HG02973 (cell line): ENCODE measurements around the gene KCTD20.
"Not testable (repeated sequence)": the region's sequence is repeated elsewhere in the genome, so short reads cannot be mapped to it uniquely, and the experiment has no call there.

ENCODE experiments used
- ATAC-seq: cut with Tn5 transposase; IDR thresholded peaks from one replicate; pipeline ENCODE4 v1.9.1; 2021; ENCODE audit warnings: moderate library complexity; ENCODE audit not compliant: unreplicated experiment

The KCTD20 gene

GRCh38 chr6:36442671-36443470 is at the start of gene KCTD20, which contains the start of gene PXT1:
KCTD20 (plus strand) TSS chr6:36443000; CDS start chr6:36470098, 27,098 bp downstream.
PXT1 (minus strand) TSS chr6:36442854; CDS start chr6:36426082, 16,772 bp downstream.
- peak; percentile 76 for ATAC-seq

GRCh38 chr6:36399970-36400369 is 42.8 kb upstream of the KCTD20 start:
- no peak for ATAC-seq

DNA sequence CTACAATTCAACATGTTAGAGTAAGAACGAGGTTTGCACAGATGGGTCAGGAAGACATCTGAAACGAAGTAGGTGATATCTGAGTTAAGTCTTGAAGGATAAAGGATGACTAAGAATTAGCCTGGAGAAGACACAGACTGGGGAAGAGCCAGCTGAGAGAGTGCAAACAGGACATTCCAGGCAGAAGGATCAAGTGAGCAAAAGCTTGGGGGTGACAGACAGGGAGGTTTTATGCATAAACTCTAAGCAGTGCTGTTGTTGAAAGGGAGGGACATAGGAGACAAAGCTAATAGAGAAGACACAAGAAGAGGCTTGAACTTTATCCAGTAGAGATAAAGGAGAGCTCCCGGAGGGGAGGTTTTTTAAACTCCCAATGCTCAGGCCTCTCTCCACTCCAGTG is 40.3 kb upstream of the KCTD20 start:
- no peak for ATAC-seq

DNA sequence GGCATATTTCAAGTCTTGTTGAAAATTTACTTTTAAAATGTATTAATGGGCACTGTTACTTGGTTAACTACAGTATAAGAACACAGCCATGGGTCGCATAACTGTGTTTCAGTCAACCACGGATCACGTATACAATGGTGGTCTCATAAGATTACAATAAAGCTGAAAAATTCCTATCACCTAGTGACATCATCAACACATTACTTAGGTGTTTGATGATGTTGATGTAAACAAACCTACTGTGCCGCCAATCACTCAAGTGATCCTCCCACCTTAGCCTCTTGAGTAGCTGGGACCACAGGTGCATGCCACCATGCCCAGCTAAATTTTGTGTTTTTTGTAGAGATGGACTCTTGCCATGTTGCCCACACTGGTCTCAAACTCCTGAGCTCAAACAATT is 38.6 kb upstream of the KCTD20 start:
- ATAC-seq = no peak

DNA sequence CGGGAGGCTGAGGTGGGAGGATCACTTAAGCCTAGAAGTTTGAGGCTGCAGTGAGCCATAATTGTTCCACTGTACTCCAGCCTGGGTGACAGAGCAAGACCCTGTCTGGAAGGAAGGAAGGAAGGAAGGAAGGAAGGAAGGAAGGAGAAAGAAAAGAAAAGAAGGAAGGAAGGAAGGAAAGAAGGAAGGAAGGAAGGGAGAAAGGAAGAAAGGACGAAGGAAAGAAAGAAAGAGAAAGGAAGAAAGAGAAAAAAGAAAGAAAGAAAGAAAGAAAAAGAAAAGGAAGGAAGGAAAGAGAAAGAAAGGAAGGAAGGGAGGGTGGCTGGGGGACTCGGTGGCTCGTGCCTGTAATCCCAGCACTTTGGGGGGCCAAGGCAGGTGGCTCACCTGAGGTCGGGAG is 33.1 kb upstream of the KCTD20 start:
- ATAC-seq = not testable (repeated sequence)

DNA sequence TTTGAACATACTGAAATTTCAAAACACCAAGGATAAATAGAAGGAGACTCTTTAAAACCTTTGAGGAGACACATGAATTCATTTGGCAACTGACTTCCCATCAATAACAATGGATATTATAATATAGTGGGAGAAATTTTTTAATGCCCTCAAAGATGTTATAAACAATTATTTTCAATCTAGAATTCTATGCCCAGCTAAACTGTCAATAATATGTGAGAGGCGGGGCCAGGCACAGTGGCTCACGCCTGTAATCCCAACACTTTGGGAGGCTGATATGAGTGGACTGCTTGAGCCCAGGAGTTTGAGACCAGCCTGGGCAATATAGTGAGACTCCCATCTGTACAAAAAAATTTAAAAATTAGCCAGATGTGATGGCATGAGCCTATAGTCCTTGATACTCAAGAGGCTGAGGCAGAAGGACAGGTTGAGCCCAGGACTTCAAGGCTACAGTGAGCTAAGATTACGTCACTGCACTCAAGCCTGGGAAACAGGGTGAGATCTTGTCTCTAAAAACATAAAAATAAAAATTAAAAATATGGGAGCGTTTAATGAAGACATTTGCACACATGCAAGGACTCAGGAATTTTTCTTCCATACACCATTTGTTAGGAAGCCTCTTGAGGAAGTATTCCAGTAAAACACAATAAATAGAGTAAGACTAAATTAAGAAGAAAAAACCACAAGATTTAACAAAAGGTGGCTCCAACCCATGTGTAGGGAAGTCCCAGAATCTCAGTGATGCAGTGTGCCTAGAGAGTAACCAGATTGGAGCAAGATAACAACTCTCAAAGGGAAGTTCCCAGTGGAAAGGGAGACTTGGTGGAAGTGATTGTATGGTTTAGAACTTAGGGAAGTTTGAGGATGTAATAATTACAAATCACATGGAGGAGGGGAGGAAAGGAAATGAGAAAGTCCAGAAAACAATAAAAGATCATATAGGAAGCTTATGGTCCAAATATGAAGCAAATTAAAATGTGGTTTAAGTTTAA is 29.0 kb upstream of the KCTD20 start:
- no peak for ATAC-seq

GRCh38 chr6:36414481-36414880 is 28.3 kb upstream of the KCTD20 start:
- no peak for ATAC-seq

DNA sequence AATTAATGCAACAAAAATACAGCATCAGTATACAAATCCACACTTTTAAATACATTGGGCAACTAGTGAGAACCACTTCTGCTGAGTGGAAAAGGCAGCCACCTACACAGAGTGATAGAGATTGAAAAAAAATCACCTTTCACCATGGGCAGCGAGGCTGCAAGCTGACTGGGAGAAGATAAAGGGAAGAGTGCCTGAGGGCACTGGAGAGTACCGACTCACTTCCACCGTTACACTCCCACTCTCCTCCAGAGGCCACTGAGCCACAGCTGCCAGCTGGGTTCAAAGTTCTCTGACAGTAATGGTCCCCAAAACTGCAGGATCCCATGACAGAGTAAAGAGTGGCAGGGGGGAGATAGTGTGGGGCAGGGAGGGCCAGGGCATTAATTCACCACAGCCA is 24.2 kb upstream of the KCTD20 start:
- ATAC-seq = no peak

GRCh38 chr6:36419310-36419709 is 23.5 kb upstream of the KCTD20 start:
- ATAC-seq = no peak

DNA sequence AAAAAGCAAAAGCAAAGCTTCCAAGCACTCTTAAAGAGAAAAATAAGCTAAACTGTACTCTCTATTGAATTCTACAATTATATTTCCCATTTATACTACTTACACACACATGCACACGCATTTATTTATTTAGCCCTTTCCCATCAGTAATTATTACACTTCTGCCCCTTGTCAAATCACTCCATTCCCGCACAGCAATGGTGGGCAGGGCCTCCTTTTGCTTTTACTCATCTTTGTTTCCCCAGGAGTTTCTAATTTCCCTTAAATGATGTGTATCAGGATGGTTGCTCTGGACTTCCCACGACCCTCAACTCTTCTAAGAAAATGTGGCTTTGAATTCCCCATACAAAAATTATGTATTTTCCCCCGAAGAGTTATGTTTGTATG is 20.1 kb upstream of the KCTD20 start:
- no peak for ATAC-seq

DNA sequence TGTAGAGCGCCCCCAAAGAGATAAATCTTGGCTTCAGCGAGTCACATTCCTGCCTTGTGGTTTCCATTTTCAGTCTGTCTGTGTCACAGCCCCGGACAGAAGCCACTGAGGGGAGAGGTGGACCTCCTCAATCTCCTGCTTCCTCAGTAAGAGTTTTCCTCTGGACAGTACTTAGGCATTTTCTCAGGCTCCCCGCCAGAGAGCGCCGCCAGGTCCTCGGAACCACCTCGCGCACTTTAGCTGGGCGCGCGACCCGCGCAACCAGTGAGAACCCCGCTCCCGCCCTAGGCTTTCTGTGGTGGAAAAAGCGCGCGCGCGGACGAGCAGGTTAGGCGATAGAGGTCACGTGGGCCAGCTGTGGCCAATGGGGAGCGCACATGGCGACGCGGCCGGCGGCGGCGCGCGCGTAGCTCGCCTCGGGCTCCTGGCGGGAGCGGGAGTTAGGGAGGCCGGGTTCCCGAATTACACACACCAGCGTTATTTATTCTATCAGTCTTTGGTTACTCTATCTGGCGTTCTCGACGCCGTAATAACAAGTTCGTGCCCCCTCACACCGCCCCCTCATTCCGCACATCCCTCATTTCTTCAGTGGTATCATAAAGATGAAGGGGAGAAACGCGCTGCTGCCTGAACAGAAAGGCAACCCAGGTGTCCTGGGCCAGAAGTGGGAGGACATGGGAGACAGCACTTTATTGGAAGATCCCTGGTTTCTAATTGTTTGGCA is 19.5 kb upstream of the KCTD20 start:
- peak; percentile 94 for ATAC-seq

DNA sequence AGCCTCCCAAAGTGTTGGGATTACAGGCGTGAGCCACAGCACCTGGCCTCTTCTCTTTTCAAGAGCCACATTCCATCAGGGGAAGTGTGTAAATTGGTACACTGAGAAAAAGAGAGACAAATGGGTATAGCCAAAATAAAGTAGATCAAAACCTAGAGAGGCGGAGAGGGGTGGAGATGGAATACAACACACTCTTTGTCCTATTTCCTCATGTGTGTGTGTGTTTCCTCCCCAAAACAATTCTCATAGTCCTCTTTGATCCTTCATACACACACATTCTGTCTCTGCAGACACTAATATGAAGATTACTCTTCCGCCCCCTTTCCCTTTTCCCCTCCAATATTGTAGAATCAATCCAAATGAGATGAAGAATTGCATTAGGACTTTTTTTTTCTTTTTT is 16.2 kb upstream of the KCTD20 start:
- ATAC-seq = no peak

GRCh38 chr6:36428911-36429310 is 13.9 kb upstream of the KCTD20 start:
- ATAC-seq = no peak

- ATAC-seq = no peak
Measured at GRCh38 chr6:36430351-36430750, 12.4 kb upstream of the KCTD20 start.

DNA sequence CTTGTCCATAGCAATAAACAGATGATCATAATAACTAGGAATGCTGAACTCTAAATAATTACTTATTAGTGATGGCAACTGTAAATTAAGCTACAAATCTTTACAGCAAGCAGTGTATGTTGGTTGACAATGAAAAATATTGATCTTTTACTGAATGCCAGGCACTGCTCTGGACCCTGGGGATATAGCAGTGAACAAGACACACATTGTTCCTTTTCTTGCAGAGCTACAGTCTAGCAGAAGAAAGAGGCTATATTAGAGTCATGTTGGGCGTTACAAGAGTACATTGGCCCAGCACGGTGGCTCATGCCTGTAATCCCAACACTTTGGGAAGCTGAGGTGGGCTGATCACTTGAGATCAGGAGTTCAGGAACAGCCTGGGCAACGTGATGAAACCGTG is 11.6 kb upstream of the KCTD20 start:
- ATAC-seq = no peak

DNA sequence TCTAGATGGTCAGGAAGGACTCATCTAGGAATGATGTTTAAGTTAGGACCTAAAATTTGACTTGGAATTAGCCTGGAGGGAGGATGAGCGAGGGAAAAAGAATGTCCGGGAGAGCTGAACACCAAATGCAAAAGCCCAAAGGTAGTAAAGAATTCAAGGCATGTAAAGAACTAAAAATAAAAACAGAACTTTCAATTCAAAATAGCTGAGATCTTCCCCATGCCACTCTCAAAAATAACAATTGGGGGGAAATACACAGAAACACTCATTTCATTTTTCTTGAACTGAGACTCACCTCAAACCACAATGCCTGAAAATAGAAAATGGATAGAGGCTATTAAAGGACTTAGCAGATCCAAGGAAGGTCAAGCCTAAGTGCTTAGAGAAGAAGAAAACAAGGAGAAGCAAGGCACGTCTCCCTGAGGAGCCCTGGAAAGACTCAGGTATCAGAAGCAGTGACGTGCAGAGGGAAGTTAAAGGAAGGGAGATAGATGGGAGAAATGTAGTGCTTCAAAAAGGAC is 10.6 kb upstream of the KCTD20 start:
- no peak for ATAC-seq

DNA sequence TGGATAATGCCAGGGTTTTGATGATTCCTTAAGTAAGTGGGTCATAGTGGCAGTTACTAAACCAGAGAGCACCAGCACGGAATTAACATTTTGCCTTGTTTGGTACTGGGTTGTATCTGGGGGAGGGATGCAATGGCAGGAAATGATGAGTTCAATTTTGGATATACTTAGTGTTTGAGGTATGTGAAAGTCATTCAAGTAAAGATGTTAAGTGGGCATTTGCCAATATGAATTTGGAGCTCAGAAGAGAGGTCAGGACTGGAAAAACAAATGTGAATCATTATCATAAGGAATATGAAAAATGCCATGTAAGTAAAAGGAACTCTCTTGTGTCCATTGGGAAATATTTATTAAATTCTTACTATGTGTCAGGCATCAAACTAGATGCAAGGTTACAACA is 6.3 kb upstream of the KCTD20 start:
- no peak for ATAC-seq

- peak; percentile 75 for ATAC-seq
Measured at GRCh38 chr6:36441307-36441894, 1.4 kb upstream of the KCTD20 start.

DNA sequence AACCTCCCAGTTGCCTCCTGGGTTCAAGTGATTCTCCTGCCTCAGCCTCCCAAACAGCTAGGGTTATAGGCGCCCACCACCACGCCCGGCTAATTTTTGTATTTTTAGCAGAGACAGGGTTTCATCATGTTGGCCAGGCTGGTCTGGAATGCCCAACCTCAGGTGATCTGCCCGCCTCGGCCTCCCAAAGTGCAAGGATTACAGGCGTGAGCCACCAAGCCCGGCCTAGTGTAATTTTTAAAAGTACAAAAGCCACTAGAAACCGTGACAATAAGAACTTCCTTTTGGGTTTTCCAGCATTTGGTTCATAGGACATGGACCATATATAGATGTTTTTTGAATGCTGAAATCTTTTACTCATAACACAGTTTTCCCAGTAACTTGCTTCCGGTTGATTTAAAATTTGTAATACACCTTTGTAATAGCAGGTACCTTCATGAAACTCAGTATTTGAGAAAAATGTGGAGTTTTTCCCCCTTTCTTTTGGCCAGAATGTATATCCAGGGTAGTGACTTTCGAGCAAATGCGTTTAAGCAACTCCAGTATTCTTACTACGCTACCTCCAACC is 613 bp upstream of the KCTD20 start:
- no peak for ATAC-seq
